Kidney (tissue), 14 donors: Measurements from ENCODE around the gene OR51E2. TPM values are rescaled to one million over a fixed set of nuclear protein-coding genes. Genes with fewer than 3 reads are reported as not detected.
A peak's percentile ranks its signal among the peaks of the same experiment; 100 is the strongest.

ENCODE experiments used
- DNase-seq, 5 donors: peaks; one replicate each; pipeline ENCODE4 v3.0.0-alpha.2; 2013 to 2020
- FAIRE-seq: peaks from 2 replicates; lab custom pipeline; 2012; peaks lifted over from hg19 to GRCh38; lab: Jason Lieb, UNC
- H3K27ac ChIP-seq, 2 donors: one replicate each; pipeline ENCODE4 v1.7.0; 2013; ENCODE audit warnings: low read depth in 2 of 2, low read length in 2 of 2, inconsistent platforms in 1 of 2
- H3K27me3 ChIP-seq: one replicate; pipeline ENCODE4 v1.7.1; 2013; ENCODE audit warnings: low read length, inconsistent platforms; ENCODE audit not compliant: control insufficient read depth, insufficient read depth
- H3K36me3 ChIP-seq, 3 donors: one replicate each; pipeline versions ENCODE4 v1.7.0 to v1.7.1; 2013; ENCODE audit warnings: low read length in 3 of 3, control low read depth in 1 of 3, inconsistent platforms in 1 of 3; ENCODE audit not compliant: insufficient read depth in 3 of 3, control insufficient read depth in 2 of 3
- H3K4me1 ChIP-seq, 3 donors: one replicate each; pipeline versions ENCODE4 v1.7.0 to v1.7.1; 2013; ENCODE audit warnings: low read length in 3 of 3, inconsistent platforms in 1 of 3, low read depth in 1 of 3; ENCODE audit not compliant: control insufficient read depth in 2 of 3, insufficient read depth in 2 of 3
- H3K4me3 ChIP-seq, 3 donors: one replicate each; pipeline versions ENCODE4 v1.7.0 to v1.8.1; 2013; ENCODE audit warnings: low read length in 3 of 3, control low read depth in 1 of 3, inconsistent platforms in 1 of 3
- H3K9ac ChIP-seq, 3 donors: one replicate each; pipeline versions ENCODE4 v1.7.0 to v1.7.1; 2013; ENCODE audit warnings: low read length in 3 of 3, control low read depth in 1 of 3, inconsistent platforms in 1 of 3
- H3K9me3 ChIP-seq, 3 donors: one replicate each; pipeline versions ENCODE4 v1.7.0 to v1.7.1; 2013; ENCODE audit warnings: low read length in 3 of 3, control low read depth in 1 of 3, inconsistent platforms in 1 of 3; ENCODE audit not compliant: control insufficient read depth in 2 of 3, insufficient read depth in 1 of 3
- intact Hi-C: fragments of 100-400 bp; cut with DNase I; formaldehyde crosslinking; loops from one replicate; pipeline ENCODE4 v1.11.1; 2022
- polyA plus RNA-seq: library from polyadenylated mRNA; stranded (reverse); fragments of 350-450 nt; fragmentation: Illumina TruSeq; extraction: RNeasy Lipid Tissue Mini Kit (QIAGEN cat#74804); gene quantifications from one replicate; pipeline ENCODE4 v1.2.3, GENCODE V29; 2014; ENCODE audit warnings: low read depth, low replicate concordance; ENCODE audit not compliant: insufficient read depth
- total RNA-seq: library from RNA; stranded (reverse); fragmentation: NEBNext Ultra II Directional; extraction: Animal tissue kit (Norgen Biotek cat#: 25700); gene quantifications from one replicate; pipeline ENCODE4 v1.2.1, GENCODE V29; 2021
- TF ChIP-seq, protein P1 (sequence below): IDR thresholded peaks from 3 replicates; pipeline ENCODE4 v1.5.1; 2012; ENCODE audit warnings: mild to moderate bottlenecking, moderate library complexity, borderline replicate concordance; ENCODE audit not compliant: insufficient read depth; ENCODE audit errors: extremely low read depth
- donor health status: control.
- donor health status: control.
- donor health status: control.
- donor health status: control.
- donor health status: control.
- donor health status: DM: yes; HTN: yes; CAD: no.
- donor health status: Normal renal cell carcinoma (clear cell type).

The OR51E2 gene
- total and polyA plus RNA-seq, 2 donors from 2014 or later, result 0.95 to 1.2 TPM

DNA sequence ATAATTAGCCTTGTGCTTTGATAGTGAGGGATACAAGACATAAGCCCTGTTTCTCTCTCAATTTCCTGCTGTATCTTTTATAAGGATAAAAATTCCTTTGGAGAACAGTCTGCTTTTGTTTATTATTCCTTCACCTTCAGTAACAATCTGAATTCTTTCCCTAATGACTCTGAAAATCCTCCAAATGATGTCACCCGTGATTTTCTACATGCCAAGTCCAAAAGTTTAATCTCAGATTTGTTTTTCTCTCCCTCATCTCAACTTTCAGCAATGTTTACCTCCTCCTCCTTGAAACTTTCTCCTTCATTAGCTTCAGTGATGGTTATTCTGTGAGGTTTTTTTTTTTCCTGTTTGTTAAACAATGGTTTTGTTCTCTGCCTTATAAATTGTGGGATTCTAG, 2.2 kb downstream of the OR51E2 start:
- H3K27me3 ChIP-seq, result no peaks in the 10 kb centered on the region
- TF ChIP-seq, protein P1, sequence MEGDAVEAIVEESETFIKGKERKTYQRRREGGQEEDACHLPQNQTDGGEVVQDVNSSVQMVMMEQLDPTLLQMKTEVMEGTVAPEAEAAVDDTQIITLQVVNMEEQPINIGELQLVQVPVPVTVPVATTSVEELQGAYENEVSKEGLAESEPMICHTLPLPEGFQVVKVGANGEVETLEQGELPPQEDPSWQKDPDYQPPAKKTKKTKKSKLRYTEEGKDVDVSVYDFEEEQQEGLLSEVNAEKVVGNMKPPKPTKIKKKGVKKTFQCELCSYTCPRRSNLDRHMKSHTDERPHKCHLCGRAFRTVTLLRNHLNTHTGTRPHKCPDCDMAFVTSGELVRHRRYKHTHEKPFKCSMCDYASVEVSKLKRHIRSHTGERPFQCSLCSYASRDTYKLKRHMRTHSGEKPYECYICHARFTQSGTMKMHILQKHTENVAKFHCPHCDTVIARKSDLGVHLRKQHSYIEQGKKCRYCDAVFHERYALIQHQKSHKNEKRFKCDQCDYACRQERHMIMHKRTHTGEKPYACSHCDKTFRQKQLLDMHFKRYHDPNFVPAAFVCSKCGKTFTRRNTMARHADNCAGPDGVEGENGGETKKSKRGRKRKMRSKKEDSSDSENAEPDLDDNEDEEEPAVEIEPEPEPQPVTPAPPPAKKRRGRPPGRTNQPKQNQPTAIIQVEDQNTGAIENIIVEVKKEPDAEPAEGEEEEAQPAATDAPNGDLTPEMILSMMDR, result no peak
- intact Hi-C loops, result no loop called here
- H3K9me3 ChIP-seq, result no peaks in the 10 kb centered on the region
- DNase-seq (peak in 1 of 5 donors; percentile 46), FAIRE-seq (no peak)
- H3K9ac ChIP-seq, result no peak overlapping the region
- no peak overlapping the region for H3K27ac ChIP-seq
- H3K4me1 ChIP-seq, result peaks cover 0 to 2% (median 0%) of the 10 kb centered on the region in 3 donors
- no peak overlapping the region for H3K4me3 ChIP-seq
- no peaks in the 10 kb centered on the region for H3K36me3 ChIP-seq

- no peak overlapping the region for H3K4me3 ChIP-seq
- H3K9me3 ChIP-seq, result no peaks in the 10 kb centered on the region
- intact Hi-C loops, result no loop called here
- peaks cover 0 to 4% (median 0%) of the 10 kb centered on the region in 3 donors for H3K4me1 ChIP-seq
- no peak for FAIRE-seq
- TF ChIP-seq, protein P1, result no peak
- no peaks in the 10 kb centered on the region for H3K36me3 ChIP-seq
- no peaks in the 10 kb centered on the region for H3K27me3 ChIP-seq
- no peak overlapping the region for H3K9ac ChIP-seq
- no peak for DNase-seq
- no peak overlapping the region for H3K27ac ChIP-seq
Observed at GRCh38 chr11:4684631-4685285, 12.9 kb downstream of the OR51E2 start.

- Histone ChIP-seq H3K27ac (no peak overlapping the region), H3K9ac (no peak overlapping the region), H3K4me3 (no peak overlapping the region), H3K4me1 (peaks cover 0 to 4% (median 0%) of the 10 kb centered on the region in 3 donors), H3K27me3 (no peaks in the 10 kb centered on the region), H3K9me3 (no peaks in the 10 kb centered on the region), H3K36me3 (no peaks in the 10 kb centered on the region)
- DNase-seq, result peak in 4 of 5 donors; percentile 52 to 71 (median 56)
- no peak for FAIRE-seq
- TF ChIP-seq, protein P1, result no peak
- intact Hi-C loops, result no loop called here
Observed at GRCh38 chr11:4682623-4683419, 14.8 kb downstream of the OR51E2 start.
